DOHH2 (cell line): ENCODE measurements around the gene DFFB.

Source experiments
- H3F3A ChIP-seq: fragments of 200-600 bp; sonication (generic), shearing (Covaris generic); 2 replicates; pipeline ENCODE4 v1.6.0; 2016; ENCODE audit warnings: antibody characterized with exemption, mild to moderate bottlenecking; ENCODE audit not compliant: control insufficient read depth, insufficient read depth
- H3K27ac ChIP-seq: fragments of 200-600 bp; sonication (generic); 2 replicates; pipeline ENCODE4 v1.5.1; 2014; ENCODE audit warnings: low read depth, mild to moderate bottlenecking, low read length, moderate library complexity
- H3K27me3 ChIP-seq: fragments of 200-600 bp; sonication (generic); 2 replicates; pipeline ENCODE4 v1.6.1; 2014; ENCODE audit warnings: mild to moderate bottlenecking, low read length, mixed read lengths; ENCODE audit not compliant: control insufficient read depth
- H3K36me3 ChIP-seq: fragments of 200-600 bp; sonication (generic); 2 replicates; pipeline ENCODE4 v1.6.1; 2014; ENCODE audit warnings: mild to moderate bottlenecking, low read length, moderate library complexity, mixed read lengths; ENCODE audit not compliant: control insufficient read depth
- H3K4me1 ChIP-seq: fragments of 200-600 bp; sonication (generic); 2 replicates; pipeline ENCODE4 v1.6.1; 2014; ENCODE audit warnings: mild to moderate bottlenecking, low read length, mixed read lengths; ENCODE audit not compliant: control insufficient read depth
- H3K4me2 ChIP-seq: fragments of 200-600 bp; sonication (generic); 2 replicates; pipeline ENCODE4 v1.6.0; 2014; ENCODE audit warnings: mild to moderate bottlenecking, low read length, moderate library complexity
- H3K4me3 ChIP-seq: fragments of 200-600 bp; sonication (generic); 2 replicates; pipeline ENCODE4 v1.5.1; 2014; ENCODE audit warnings: mild to moderate bottlenecking, low read length, mixed read lengths
- H3K79me2 ChIP-seq: fragments of 200-600 bp; sonication (generic); 2 replicates; pipeline ENCODE4 v1.6.1; 2014; ENCODE audit warnings: mild to moderate bottlenecking, low read length, mixed read lengths; ENCODE audit not compliant: control insufficient read depth
- H3K9me2 ChIP-seq: fragments of 200-600 bp; sonication (generic); replicated peaks from 2 replicates; pipeline ENCODE4 v1.6.1; 2014; ENCODE audit warnings: mild to moderate bottlenecking, low read length, mixed read lengths; ENCODE audit not compliant: control insufficient read depth
- H3K9me3 ChIP-seq: fragments of 200-600 bp; sonication (generic); 2 replicates; pipeline ENCODE4 v1.6.1; 2014; ENCODE audit warnings: antibody characterized with exemption, low read length, mixed read lengths; ENCODE audit not compliant: control insufficient read depth, insufficient read depth
- H4K20me1 ChIP-seq: fragments of 200-600 bp; sonication (generic); 2 replicates; pipeline ENCODE4 v1.6.0; 2014; ENCODE audit warnings: low read depth, mild to moderate bottlenecking, antibody characterized with exemption, low read length, moderate library complexity; ENCODE audit not compliant: control insufficient read depth, insufficient read depth
- EZH2phosphoT487 ChIP-seq: fragments of 200-600 bp; sonication (generic); IDR thresholded peaks from 2 replicates; pipeline ENCODE4 v1.6.1; 2017; ENCODE audit warnings: borderline replicate concordance, mild to moderate bottlenecking, antibody characterized with exemption, low read length, moderate library complexity, mixed read lengths
- TF ChIP-seq, protein P1 (sequence below): fragments of 200-600 bp; sonication (generic); IDR thresholded peaks from one replicate; pipeline ENCODE4 v1.5.1; 2014; ENCODE audit warnings: antibody characterized with exemption, mild to moderate bottlenecking, low read depth, low read length; ENCODE audit not compliant: poor library complexity, severe bottlenecking

DFFB gene

GRCh38 chr1:3816331-3817137, 40.7 kb upstream of the DFFB start:
- H3K9me2 ChIP-seq, result no peaks in the 10 kb centered on the region
- no peaks in the 10 kb centered on the region for H3K27me3 ChIP-seq
- H3K4me3 ChIP-seq, result no peak overlapping the region
- no peaks in the 10 kb centered on the region for H3K79me2 ChIP-seq
- no peaks in the 10 kb centered on the region for H3K4me1 ChIP-seq
- H4K20me1 ChIP-seq, result no peaks in the 10 kb centered on the region
- H3K36me3 ChIP-seq, result peaks cover 22% of the 10 kb centered on the region
- no peak overlapping the region for H3K27ac ChIP-seq
- H3K9me3 ChIP-seq, result no peaks in the 10 kb centered on the region
- TF ChIP-seq, protein P1, sequence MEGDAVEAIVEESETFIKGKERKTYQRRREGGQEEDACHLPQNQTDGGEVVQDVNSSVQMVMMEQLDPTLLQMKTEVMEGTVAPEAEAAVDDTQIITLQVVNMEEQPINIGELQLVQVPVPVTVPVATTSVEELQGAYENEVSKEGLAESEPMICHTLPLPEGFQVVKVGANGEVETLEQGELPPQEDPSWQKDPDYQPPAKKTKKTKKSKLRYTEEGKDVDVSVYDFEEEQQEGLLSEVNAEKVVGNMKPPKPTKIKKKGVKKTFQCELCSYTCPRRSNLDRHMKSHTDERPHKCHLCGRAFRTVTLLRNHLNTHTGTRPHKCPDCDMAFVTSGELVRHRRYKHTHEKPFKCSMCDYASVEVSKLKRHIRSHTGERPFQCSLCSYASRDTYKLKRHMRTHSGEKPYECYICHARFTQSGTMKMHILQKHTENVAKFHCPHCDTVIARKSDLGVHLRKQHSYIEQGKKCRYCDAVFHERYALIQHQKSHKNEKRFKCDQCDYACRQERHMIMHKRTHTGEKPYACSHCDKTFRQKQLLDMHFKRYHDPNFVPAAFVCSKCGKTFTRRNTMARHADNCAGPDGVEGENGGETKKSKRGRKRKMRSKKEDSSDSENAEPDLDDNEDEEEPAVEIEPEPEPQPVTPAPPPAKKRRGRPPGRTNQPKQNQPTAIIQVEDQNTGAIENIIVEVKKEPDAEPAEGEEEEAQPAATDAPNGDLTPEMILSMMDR, result no peak
- TF ChIP-seq EZH2phosphoT487, result no peak
- H3K4me2 ChIP-seq, result no peak overlapping the region
- H3F3A ChIP-seq, result peaks cover 7% of the 10 kb centered on the region; the same call in 1 of the 2 replicates

DNA sequence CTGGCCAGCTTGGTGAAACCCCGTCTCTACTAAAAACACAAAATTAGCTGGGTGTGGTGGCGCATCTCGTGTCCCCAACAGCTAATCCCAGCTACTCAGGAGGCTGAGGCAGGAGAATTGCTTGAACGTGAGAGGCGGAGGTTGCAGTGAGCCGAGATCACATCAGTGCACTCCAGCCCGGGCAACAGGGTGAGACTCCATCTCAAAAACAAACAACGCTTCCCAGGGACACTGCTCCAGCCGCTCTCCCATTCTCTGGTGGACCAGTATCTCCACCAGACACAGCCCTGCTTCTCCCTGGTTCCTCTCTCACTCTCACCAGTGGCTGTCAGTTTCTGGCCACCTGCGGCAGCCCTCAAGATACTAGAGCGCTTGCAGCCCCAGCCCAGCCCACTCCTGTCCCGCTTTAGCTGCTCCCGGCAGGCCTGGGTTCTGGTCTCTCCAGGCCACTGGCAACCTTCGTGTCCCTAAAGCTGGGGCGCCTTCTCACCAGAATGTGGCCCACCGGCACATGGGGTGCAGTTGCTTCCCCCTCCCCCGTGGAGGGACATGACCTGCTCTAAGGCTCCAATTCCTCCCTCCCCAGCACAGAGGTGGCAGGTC, 40.0 kb upstream of the DFFB start:
- Histone ChIP-seq H3K9me2 (no peaks in the 10 kb centered on the region), H3K36me3 (peaks cover 29% of the 10 kb centered on the region), H3K9me3 (no peaks in the 10 kb centered on the region), H3F3A (0 out of 2 replicates have a peak, but pooled peaks cover 2% of the 10 kb centered on the region), H3K4me3 (no peak overlapping the region), H3K79me2 (no peaks in the 10 kb centered on the region), H3K27me3 (no peaks in the 10 kb centered on the region), H4K20me1 (no peaks in the 10 kb centered on the region), H3K4me2 (no peak overlapping the region), H3K4me1 (no peaks in the 10 kb centered on the region), H3K27ac (no peak overlapping the region)
- TF ChIP-seq EZH2phosphoT487, result no peak
- TF ChIP-seq, protein P1, result no peak

DNA sequence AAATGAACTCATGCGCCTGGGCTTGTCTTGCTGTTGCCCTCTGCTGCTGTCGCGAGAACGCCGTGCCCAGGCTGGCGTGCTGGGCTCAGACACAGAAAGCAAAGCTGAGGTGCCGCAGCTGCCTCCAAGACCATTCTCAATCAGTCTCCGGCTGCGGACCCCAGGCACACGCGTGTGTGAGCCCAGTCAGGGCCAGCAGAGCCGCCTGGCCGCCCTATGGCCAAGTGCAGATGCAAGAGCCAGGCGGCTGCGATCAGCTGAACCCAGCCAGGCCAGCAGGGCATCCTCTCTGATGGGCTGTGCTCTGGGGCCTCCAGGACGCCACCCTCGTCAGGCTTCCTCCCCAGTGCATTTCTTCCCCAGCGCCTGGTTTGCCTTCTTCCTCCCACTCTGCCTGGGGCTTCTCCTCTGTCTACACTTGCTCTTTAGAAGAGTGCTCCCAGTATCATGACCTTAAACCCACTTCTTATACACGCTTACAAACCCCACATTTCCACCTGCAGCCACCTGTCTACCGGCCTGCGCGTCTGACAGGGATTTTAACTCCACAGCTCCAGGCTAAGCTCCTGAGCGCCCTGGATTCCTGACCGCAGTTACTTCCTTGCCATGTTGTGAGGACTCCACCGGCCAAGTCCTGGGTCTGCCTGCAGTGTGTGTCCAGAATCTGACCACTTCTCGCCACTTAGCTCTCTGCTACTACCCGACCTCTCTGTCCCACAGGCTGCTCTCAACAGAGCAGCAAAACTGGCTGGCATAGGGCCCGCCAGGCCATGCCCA, 39.3 kb upstream of the DFFB start:
- H3K4me1 ChIP-seq, result no peaks in the 10 kb centered on the region
- H4K20me1 ChIP-seq, result no peaks in the 10 kb centered on the region
- no peak overlapping the region for H3K27ac ChIP-seq
- no peak overlapping the region for H3K4me2 ChIP-seq
- H3K36me3 ChIP-seq, result peaks cover 32% of the 10 kb centered on the region
- H3K4me3 ChIP-seq, result no peak overlapping the region
- no peaks in the 10 kb centered on the region for H3K9me2 ChIP-seq
- no peaks in the 10 kb centered on the region for H3K9me3 ChIP-seq
- H3F3A ChIP-seq, result no peaks in the 10 kb centered on the region
- TF ChIP-seq, protein P1, result no peak
- no peak for TF ChIP-seq EZH2phosphoT487
- no peaks in the 10 kb centered on the region for H3K27me3 ChIP-seq
- H3K79me2 ChIP-seq, result no peaks in the 10 kb centered on the region
